Activated naive CD8-positive, alpha-beta T cell treated with anti-CD3 and anti-CD28 coated beads, Interleukin-2, amount 50 U/mL, for 16 hours (primary cell): ENCODE measurements around the gene DAPK2.
"Not testable (repeated sequence)": the region's sequence is repeated elsewhere in the genome, so short reads cannot be mapped to it uniquely, and the experiment has no call there.

Experiments
- DNase-seq: peaks from one replicate; pipeline ENCODE4 v3.0.0-alpha.2; 2020; ENCODE audit warnings: low read depth, low spot score

The DAPK2 gene

GRCh38 chr15:63915873-63916771 lies 130.2 kb downstream of the DAPK2 start:
- no peak for DNase-seq

- DNase-seq = no peak
Observed at GRCh38 chr15:63915209-63915872, 130.9 kb downstream of the DAPK2 start.

- DNase-seq = no peak
Observed at GRCh38 chr15:63913786-63914315, 132.4 kb downstream of the DAPK2 start.

- no peak for DNase-seq
Observed at GRCh38 chr15:63913336-63913735, 132.9 kb downstream of the DAPK2 start.

- no peak for DNase-seq
Observed at GRCh38 chr15:63912061-63912615, 134.1 kb downstream of the DAPK2 start.

GRCh38 chr15:63911160-63911559 lies 135.1 kb downstream of the DAPK2 start:
- DNase-seq = no peak

GRCh38 chr15:63909819-63910437 lies 136.4 kb downstream of the DAPK2 start:
- no peak for DNase-seq

GRCh38 chr15:63908991-63909390 lies 137.3 kb downstream of the DAPK2 start:
- no peak for DNase-seq

- no peak for DNase-seq
Observed at GRCh38 chr15:63908281-63908680, 138.0 kb downstream of the DAPK2 start.

- DNase-seq = no peak
Observed at GRCh38 chr15:63907521-63907920, 138.8 kb downstream of the DAPK2 start.

GRCh38 chr15:63906266-63906584 lies 140.1 kb downstream of the DAPK2 start:
- DNase-seq = no peak

- DNase-seq = no peak
Observed at GRCh38 chr15:63905558-63906265, 140.6 kb downstream of the DAPK2 start.

GRCh38 chr15:63905131-63905530 lies 141.2 kb downstream of the DAPK2 start:
- DNase-seq = no peak

GRCh38 chr15:63904042-63904441 lies 142.2 kb downstream of the DAPK2 start:
- no peak for DNase-seq

GRCh38 chr15:63902671-63903035 lies 143.6 kb downstream of the DAPK2 start:
- DNase-seq = no peak

GRCh38 chr15:63901912-63902670 lies 144.2 kb downstream of the DAPK2 start:
- DNase-seq = no peak

GRCh38 chr15:63900306-63900705 lies 146.0 kb downstream of the DAPK2 start:
- no peak for DNase-seq

- not testable (repeated sequence) for DNase-seq
Observed at GRCh38 chr15:63899606-63900005, 146.7 kb downstream of the DAPK2 start.

- no peak for DNase-seq
Observed at GRCh38 chr15:63899193-63899592, 147.1 kb downstream of the DAPK2 start.

- DNase-seq = no peak
Observed at GRCh38 chr15:63896336-63897115, 149.8 kb downstream of the DAPK2 start.
